HG02840 (cell line): ENCODE measurements around the gene CCNF.
"Not testable (repeated sequence)": the region's sequence is repeated elsewhere in the genome, so short reads cannot be mapped to it uniquely, and the experiment has no call there.

Experiments
- ATAC-seq: cut with Tn5 transposase; IDR thresholded peaks from one replicate; pipeline ENCODE4 v1.9.1; 2021; ENCODE audit warnings: mild to moderate bottlenecking, moderate library complexity, moderate number of reproducible peaks; ENCODE audit not compliant: unreplicated experiment, low FRiP score

CCNF gene

GRCh38 chr16:2470234-2470601 is 41.0 kb downstream of the CCNF start:
- ATAC-seq, result no peak

GRCh38 chr16:2470603-2471015 is 41.4 kb downstream of the CCNF start:
- no peak for ATAC-seq

GRCh38 chr16:2471016-2471652 is 41.9 kb downstream of the CCNF start, which contains the start of gene NTN3:
NTN3 (plus strand) TSS chr16:2471297; CDS start chr16:2471702, 405 bp downstream.
- ATAC-seq, result no peak

GRCh38 chr16:2471653-2472487 is 42.6 kb downstream of the CCNF start:
- ATAC-seq, result no peak

- no peak for ATAC-seq
These were observed 43.2 kb downstream of the CCNF start for GRCh38 chr16:2472488-2472864.

GRCh38 chr16:2472885-2473445 is 43.7 kb downstream of the CCNF start:
- no peak for ATAC-seq

GRCh38 chr16:2473446-2473926 is 44.2 kb downstream of the CCNF start:
- ATAC-seq, result no peak

- ATAC-seq, result peak; percentile 27
These were observed 45.0 kb downstream of the CCNF start for GRCh38 chr16:2473999-2474876.

- peak; percentile 67 for ATAC-seq
These were observed 45.7 kb downstream of the CCNF start, which contains the start of gene TBC1D24 for GRCh38 chr16:2474877-2475412. TBC1D24 (plus strand) TSS chr16:2475127; CDS start chr16:2496149, 21,022 bp downstream.

GRCh38 chr16:2475413-2476344 is 46.4 kb downstream of the CCNF start:
- ATAC-seq, result no peak

- no peak for ATAC-seq
These were observed 47.1 kb downstream of the CCNF start for GRCh38 chr16:2476345-2476720.

- ATAC-seq, result no peak
These were observed 47.5 kb downstream of the CCNF start for GRCh38 chr16:2476741-2477140.

- ATAC-seq, result no peak
These were observed 48.1 kb downstream of the CCNF start for GRCh38 chr16:2477327-2477726.

- ATAC-seq, result no peak
These were observed 49.0 kb downstream of the CCNF start for GRCh38 chr16:2478279-2478678.

- ATAC-seq, result not testable (repeated sequence)
These were observed 50.7 kb downstream of the CCNF start for GRCh38 chr16:2479996-2480395.

- ATAC-seq, result no peak
These were observed 51.7 kb downstream of the CCNF start for GRCh38 chr16:2480948-2481347.

GRCh38 chr16:2481676-2482075 is 52.4 kb downstream of the CCNF start:
- no peak for ATAC-seq

GRCh38 chr16:2482249-2482648 is 53.0 kb downstream of the CCNF start:
- no peak for ATAC-seq
